GM18517 (cell line): Measurements from ENCODE around the gene NTN1.

Source experiments
- ATAC-seq: cut with Tn5 transposase; IDR thresholded peaks from one replicate; pipeline ENCODE4 v1.9.1; 2021; ENCODE audit warnings: mild to moderate bottlenecking, moderate library complexity; ENCODE audit not compliant: unreplicated experiment

NTN1 gene

DNA sequence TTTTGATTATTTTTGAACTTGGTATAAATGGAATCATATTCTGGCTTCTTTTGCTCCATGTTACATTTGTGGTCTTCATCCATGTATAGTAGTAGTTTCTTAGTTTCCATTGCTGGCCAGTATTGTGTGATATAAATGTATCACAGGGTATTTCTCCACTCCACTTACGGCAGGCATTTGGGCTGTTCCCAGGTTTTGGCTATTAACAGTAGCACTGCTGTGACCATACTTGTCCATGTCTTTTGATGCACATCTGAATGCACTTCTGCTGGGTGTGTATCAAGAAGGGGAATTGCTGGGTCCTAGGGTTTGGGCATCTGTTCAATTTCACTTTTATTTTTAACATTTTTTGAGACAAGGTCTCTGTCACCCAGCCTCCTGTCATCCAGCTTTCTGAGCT lies 13.9 kb downstream of the NTN1 start:
- ATAC-seq = no peak

DNA sequence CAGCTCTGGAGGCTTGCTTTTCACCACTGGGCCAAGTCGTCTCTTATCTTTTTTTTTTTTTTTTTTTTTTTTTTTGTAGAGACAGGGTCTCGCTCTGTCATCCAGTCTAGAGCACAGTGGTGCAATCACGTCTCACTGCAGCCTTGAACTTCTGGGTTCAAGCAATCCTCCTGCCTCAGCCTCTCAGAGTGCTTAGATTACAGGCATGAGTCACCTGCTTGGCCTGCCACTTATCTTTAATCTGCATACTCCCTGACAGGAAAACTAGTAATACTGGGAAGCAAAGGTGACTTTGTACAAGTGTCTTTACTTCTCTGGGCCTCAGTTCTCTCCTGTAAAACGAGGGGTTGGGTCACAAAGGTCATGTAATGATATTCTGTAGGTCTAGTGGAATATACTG lies 15.0 kb downstream of the NTN1 start:
- ATAC-seq = no peak

DNA sequence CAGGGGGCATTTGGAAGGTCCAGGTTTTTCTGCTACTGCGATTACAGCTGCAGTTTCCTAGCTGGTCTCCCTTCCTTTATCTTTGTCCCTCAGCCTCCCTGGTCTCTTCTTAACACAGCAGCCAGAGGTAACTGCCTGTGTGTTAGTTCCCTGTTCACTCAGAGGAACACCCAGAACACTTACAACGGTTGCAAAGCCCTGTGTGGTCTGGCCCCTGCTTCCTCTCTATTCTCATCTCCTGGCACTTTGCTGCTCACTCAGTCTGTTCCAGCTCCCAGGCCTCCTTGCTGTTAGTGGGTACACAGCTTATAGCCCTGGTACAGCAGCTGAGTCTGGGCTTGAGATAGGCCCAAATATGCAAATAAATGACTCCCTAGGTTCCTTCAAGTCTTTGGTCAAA lies 16.4 kb downstream of the NTN1 start:
- no peak for ATAC-seq

DNA sequence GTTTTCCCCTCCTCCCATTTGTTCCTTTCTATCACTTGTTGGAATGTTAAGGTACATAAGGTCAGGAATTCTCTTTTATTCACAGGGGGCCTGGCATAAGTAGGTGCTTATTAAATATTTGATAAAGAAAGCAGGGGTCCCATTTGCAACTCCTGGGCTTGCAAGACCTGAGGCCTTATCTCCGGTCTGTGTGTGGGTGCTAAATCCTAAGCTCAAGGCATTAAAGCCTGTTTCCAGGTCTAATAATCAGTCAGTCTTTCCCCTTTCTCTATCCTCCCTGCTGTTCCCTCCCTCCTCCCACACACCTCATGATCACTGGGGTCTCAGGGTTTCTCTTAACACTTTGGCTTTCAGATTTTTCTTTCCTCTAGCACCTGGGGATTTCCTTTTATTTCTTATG lies 17.1 kb downstream of the NTN1 start:
- no peak for ATAC-seq

DNA sequence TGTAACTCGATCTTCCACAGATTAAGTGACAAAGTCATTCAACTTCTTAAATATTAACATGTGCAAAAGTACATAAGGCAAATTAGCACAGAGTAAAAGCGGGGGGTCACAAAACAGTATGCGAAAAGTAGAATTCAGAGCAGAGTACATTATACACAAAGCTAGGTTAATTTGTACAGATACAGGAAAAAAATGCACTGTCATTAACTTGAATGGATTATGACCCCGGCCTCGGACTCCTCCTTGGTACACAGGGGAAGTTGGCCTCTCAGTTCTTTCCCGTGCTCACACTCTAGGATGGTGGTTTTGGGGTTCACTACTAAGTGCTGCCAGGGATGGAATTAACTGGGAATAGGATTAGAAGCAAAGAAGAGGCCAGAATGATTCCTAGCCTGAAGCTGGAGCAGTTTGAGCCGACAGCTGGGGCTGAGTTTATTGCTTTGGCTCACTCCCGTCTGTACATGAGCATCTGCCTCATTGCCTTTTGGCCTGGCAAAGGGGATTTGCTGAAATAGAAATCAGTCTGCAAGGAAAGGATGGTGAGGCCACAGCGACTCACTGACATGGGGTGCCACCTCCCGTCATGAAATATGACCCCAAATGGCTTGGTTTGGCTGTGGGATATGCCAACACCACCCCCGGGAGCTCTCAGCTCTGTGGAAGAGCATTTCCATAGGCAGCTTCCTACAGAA lies 23.6 kb downstream of the NTN1 start:
- no peak for ATAC-seq

DNA sequence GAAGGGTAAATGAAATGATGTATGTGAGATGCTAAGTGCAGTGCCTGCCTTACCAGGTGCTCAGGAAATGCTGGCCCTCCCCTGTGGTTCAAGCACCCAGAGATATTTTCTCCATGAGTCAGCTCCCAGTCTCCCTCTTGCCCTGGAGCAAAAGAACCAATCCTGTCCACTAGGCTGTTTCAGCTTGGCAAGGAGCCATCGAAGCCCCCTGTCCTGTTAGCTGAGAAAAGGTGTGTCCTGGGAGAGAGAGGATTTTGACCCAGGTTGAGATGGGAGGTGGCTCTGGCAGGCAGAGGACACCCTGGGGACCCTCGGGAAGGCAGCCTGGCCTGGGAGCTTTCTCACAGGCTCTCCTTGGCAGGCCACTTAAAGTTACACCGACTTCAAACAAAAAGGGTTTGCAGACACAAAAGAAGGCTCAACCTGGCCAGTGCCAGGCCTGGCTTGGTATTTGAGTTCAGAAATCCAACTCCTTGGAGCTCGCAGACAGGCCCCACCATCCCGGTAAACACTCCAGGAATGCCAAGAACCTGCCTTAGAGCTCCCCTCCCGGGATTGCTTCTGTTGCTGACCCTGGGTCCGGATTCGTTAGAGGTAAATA lies 29.6 kb downstream of the NTN1 start:
- no peak for ATAC-seq

DNA sequence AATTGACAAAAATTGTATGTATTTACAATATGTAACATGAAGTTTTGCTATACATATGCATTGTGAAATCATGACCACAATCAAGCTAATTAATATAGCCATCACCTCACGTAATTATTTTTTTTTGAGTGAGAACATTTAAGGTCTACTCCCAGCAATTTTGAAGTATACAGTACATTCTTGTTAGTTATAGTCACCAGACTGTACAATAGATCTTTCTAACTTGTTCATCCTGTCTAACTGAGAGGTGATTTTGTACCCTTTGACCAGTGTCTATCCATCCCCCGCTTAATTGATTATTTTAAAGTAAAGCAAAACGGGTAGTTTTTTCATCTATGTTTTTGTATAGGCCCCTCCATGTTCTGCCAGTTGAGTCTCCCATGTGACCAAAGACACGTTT lies 30.3 kb downstream of the NTN1 start:
- ATAC-seq = no peak

DNA sequence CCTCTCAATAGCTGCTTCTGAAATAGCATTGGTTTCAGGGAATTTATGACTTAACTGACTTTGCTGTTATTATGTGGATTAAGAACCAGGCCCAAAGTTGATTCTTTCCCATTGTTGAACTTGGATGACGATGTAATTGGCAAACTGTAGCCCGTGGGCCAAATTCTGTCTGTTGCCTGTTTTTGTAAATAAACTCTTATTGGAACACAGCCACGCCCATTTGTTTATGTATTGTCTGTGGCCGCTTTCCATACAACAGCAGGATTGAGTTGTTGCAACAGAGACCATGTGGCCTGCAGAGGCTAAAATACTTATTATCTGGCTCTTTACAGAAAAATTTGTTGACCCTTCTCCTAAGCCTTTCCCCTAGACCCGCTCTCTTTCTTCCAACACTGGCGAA lies 31.6 kb downstream of the NTN1 start:
- ATAC-seq = no peak

DNA sequence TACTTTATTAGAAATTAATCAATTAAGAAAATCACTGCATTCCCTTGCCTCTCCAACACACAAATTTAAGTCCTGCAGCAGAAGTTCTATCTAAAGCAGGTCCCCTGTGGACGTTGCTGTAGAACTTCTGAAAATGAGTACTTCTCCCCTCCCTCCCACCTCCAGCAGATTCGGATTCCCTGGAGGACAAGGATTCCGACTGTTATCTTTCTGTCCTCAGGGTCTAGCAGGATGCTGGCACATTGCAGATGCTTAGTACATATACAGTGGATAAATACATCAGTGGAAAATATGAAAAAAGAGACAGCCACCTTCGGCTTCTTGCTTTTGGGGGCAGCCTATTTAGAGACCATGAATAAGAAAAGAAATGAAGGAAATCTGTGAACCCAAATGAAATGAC lies 32.1 kb downstream of the NTN1 start:
- no peak for ATAC-seq

DNA sequence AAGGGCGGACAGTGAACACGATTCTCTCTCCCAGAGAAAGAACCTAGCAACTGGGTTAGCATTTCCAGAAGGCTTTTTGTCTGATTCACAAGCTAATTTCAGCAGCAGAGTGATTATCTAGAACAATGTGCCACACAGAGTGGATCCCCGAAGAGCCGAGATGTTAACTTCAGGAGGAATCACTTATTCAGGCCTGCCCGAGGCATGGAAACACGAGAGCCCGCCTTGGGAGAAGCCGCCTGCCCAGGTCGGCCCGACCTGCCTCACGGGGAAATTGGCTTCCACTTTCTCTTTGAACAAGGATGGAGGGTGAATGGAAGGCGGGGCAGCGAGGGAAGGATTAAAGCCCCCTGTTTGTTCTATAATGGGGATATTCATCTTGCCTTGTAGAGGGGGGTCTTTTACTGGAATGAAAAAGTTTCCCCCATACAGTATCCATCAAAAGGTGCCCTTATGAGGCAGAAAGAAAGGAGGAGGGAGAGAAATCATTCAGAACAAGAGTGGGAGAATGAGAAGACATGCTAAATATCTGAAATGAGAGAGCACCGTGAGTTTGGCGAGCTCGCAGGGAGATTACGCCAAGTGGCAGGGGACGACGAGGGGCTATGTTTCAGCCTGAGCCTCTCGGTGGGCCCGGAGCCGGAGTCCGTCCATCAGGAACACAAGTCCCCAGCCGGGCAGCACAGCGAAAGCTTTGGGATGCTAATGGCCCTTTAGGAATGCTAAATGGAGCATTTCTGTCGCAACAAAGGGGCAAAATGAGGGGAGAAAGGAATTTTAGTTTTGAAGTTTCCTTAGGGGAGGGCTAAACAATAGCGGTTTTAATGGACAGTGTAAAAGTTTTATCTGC lies 33.0 kb downstream of the NTN1 start:
- no peak for ATAC-seq

DNA sequence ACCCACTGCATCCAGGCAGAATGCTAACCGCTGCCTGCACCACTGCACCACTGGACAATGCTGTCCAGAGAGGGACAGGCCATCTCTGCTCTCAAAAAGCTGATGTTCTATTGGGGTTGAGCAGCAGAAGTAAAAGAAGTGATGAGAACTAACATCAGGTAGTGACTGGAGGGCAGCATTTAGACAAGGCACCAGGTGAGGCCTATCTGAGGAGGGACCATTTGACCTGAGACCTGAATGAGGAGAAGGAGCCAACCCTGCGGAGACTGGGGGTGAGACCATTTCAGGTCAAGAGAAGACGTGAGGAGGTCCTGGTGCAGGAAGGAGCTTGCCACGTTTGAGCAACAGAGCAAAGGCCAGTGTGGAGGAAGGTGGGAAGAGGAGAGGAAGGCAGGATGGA lies 34.0 kb downstream of the NTN1 start:
- no peak for ATAC-seq

DNA sequence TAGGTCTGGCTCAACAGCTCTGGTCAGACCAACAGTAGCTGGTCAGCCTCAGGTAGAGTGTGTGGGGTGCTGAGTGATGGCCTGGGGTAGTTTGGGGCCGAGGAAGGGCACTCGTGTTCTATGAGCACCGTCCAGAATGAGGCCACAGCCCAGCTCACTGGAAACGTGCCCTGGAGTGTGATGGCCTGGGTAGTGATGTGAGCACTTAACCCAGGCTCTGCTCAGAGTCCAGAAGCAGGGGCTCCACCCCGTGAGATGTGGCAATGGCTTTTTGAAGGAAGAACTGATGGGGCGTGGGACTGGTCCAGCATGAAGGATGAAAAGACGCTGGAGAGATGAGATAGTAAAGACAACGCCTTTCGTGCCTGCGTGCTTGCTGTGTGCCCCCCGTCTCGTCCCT lies 35.3 kb downstream of the NTN1 start:
- ATAC-seq = no peak

DNA sequence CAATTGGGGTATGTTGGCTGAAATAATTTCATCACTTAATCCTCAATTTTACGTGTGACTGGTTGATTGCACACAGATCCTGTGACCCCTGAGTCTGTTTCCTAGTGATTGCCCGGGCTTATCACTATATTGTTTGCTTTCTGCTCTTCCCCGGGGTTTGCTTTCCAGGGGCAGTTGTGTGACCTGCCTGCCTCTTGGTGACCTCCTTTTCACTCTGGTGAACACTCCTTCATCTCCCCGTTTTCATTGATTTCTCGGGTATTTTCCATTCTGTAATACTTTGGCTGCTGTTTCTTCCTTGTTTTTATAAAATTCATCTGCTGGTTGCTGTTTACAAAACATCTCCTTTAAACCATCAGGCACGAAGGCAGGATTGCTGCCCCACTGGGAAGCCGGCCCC lies 36.0 kb downstream of the NTN1 start:
- ATAC-seq = no peak

DNA sequence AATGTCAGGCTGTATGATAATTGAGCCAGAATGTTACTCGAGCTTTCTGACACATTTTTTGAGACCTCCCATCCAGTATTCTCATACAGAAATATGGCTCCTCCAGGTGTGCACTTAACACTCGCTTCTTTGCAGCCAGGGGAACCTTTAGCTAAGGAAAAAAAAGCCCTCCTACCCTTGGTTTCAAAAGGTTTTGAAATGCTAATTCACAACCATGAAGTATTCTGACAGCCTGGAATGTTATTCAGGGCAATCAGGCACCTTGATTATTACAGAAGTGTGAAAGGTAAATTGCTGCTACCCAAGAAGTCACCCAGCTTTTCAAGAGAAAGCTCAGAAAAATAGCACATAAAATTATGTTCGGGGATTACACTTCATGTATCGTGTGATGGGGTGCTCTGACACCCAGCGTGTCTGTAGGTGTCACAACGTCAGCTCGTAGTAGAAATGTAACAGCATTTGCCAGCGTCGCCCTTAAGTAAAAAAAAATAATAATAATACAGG lies 41.1 kb downstream of the NTN1 start:
- ATAC-seq = no peak

DNA sequence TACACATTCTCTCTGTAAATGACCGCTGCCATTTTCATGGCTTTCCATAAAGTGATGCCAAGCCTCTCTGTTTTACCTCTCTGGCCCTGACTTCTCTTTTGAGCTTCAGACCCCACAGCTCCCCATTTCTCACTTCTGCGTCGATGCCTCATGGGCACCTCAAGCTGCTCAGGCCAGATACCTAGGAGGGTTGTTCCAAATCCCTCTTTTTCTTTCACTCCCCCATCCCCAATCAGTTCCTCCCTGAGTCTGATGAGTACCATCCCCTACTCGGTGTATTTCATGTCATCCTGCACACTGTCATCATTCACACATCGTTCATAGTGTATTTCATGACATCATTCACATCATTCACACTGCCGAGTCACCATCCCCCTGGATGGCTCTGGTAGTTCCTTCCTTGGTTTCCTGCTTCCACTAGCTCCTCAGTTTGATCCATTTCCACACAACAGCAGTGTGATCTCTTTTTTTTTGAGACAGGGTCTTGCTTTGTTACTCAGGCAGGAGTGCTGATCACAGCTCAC lies 43.1 kb downstream of the NTN1 start:
- ATAC-seq = no peak

DNA sequence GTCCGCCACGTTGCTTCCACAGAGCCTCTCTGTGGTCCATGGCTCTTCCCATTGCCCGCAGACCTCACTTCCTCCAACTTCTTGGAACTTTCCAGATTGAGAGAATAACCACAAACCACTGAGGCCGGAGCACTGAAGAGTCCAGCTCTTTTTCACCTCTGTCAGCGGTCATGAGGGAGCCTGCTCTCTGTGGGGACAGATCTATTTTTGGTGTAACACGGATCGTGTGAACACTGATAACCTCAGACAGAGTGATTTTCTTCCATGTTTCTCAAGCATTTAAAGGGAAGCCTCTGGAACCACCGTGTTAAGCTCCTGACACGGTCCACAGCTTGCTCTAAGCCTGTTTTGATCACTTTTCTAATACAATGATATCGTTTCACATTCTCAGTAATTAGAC lies 49.7 kb downstream of the NTN1 start:
- ATAC-seq = no peak

DNA sequence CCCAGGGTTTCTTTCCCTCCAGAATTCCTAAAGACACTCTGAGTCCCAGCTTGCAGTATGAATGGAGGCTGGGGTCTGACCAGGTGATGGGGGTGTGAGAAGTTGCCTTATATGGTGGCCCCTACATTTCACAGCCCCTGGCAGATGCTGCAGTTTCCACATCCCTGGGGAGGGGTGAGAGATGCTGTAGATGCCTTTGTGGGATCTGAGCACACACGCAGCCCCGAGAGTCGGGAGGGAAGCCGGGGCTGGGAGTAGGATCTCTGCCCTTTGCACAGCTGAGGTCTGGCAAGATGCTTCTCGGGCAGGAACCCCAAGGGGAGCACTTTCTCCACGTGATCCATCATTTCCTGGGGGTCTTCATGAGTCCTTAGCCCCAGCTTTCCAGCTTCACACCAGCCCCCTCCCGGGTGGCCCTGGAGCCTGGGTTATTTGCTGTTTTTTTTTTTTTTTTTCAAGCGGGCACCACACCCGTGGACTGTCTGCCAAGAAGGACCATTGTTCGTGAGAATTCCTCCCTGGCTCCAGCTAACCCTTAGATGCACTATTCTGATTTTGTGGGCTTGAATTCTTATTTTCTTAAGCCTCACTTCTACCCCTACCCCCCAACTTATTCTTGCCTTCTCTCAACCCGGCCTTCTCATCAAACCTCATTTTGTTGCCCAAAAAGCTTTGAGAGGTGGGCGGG lies 50.6 kb downstream of the NTN1 start:
- ATAC-seq = no peak

DNA sequence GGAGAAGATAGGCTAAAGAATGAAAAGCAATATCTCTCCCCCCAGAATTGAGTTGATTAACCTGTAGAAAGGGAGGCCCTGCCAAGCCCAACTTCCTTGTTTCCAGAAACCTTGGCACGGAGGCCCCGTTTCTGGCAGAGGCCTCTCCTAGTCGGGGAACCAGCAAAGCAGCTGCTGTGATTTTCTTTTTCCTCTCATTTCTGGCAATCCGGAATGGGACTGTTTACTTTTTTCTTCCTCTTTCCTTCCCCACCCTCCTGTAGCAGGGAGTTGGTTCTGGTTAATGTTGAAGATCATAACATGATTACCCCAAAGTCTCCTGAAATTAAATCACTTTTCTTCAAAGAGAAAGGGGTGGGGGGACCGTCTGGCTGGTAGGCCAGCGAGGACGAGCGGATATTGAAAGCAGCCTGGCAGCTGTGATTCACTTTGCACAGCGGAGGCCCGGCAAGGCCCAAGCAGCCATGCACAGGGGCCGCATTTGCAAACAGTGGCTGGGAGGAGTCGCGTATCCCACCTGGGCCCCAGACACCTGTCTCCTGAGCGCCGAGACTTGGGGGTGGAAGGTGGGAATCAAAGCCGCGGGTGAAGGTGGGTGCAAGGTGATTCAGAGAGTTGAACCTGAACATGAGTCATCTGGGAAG lies 51.5 kb downstream of the NTN1 start:
- ATAC-seq = no peak

DNA sequence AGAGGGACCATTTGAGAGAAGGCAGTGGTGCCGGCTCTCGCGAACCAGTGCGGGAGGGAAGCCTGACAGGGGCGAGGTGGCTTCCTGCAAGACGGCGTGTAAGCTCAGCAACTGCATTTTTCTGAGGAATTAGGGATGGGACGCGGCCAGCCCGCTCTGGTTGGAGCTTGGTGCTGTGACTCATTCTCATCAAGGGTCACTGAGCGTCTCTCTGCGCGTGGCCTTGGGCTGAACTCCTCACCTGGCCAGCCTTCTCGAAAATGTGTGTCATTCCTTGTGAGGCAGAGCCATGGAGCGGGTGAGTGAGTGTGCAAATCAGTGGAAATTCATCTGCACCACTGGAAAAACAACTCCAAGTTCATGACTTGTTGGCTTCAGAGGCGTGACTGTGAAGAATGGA lies 52.8 kb downstream of the NTN1 start:
- no peak for ATAC-seq

DNA sequence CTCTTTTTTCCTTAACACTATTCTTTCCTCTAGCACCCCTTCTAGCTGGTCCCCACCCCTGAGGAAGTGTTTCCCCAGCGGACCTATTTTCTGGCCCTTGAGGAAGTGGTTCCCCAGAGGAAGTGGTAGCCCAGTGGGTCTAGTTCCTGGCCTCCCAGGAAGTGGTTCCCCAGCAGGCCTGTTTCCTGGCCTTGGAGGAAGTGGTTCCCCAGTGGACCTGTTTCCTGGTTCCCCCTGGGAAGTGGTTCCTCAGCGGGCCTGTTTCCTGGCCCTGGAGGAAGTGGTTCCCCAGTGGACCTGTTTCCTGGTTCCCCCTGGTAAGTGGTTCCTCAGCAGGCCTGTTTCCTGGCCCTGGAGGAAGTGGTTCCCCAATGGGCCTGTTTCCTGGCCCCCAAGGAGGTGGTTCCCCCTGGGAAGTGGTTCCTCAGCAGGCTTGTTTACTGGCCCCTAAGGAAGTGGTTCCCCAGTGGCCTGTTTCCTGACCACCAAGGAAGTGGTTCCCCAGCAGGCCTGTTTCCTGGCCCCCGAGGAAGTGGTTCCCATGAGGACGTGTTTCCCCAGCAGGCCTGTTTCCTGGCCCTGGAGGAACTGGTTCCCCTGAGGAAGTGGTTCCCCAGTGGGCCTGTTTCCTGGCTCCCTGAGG lies 58.3 kb downstream of the NTN1 start:
- no peak for ATAC-seq
